NCI-H510A treated with DMSO at 0.1 percent for 48 hours (cell line): Measurements from ENCODE around the gene CAMK2A.

Experiments
- DNase-seq: peaks from one replicate; lab custom pipeline; 2025; lab: John Stamatoyannopoulos, UW

The CAMK2A gene

DNA sequence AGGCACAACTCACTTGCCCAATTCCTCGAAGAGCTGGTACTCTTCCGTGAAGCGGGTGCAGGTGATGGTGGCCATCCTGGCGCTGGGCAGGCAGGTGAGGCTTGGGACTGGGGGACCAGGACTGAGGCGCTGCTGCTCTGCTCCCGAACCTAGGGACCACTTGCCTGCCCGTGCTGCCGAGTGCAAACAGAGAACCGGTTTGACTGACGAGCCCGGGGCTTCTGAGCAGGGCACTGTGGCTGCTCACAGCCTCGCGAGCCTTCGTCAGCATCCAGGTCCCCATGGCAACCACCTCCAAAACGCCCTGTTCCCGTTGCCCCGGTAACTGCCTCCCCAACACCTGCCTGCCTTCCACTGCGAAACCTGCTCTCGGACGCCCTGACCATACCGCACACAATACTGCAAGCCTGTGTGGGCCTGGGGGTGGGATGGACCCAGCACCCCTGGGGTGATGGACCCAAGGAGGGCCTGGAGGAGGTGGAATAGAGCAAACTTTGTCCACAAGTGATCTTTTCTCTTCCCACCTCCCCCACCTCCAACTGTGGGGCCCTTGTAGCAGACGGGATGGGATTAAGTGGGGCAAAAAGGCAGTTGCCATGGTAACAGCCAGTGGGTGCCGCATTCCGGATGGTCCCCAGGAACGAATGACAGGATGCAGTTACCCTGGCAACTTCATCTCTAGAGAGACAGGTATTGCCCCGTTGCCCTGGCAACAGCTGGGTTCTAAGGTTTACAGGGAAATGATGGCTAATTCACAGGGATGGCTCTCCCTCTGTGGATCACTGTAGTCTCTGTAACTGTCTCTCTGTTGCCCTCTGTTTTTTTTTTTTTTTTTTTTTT is at the start of gene CAMK2A:
CAMK2A (minus strand) TSS at position 223 of the 840 bp plus-strand sequence; CDS start at position 75, 148 bp downstream.
- peak; percentile 17 for DNase-seq

DNA sequence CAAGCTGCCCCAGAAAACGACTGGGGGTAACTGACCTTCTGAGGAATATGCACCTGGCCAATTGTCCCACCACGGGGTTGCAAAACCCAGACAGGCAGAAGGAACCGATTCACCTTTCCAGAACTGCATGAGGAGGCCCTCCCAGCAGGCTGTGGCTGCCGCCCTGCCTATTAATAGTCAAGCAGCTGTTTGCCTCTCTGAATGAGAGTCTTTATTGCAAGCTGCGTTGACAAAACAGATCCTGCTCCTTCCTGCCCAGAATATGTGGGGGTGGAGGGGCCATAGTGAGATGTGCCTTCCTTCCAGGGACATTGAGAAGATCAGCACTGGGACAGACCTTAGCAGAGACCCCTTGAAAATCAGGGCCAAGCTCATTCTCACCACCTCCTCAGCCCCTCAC is 49.6 kb upstream of the CAMK2A start:
- no peak for DNase-seq

DNA sequence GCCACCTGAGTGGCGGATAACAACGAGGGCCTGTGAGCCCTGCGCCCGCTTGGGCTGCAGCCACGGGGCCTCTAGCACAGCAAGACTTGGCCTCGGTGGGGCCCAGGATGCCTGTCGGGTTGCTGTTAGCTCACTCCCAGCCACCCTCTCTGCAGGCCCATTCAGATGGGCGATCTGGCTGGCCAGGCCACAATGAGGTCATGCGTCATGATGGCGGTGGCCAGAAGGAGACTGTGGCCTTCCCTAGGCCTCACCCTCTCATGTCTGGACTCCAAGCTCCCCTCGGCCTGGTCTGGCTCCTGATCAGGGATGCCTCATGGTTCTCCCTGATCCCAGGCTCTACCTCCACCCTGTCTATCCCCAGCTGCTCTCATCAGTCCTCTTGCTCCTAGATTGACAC is 49.0 kb upstream of the CAMK2A start:
- no peak for DNase-seq

DNA sequence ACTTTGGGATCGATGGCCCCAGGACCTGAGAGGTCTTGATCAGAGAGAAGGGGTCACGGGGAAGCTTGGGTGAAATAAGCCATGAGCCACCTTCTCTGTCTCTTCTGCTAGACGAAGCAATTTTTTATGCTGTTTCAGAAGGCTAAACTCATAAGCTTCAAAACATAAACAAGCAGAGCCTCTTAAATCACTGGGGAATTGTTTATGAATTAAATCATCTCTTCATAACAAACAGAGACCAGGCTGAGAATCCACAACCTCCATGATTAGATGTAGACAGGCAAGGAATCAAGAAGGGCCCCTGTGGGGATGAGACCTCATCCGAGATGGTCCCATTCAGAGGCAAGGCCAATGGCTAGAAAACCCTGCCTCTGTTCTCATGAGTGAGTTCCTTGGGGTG is 46.2 kb upstream of the CAMK2A start:
- DNase-seq = no peak

DNA sequence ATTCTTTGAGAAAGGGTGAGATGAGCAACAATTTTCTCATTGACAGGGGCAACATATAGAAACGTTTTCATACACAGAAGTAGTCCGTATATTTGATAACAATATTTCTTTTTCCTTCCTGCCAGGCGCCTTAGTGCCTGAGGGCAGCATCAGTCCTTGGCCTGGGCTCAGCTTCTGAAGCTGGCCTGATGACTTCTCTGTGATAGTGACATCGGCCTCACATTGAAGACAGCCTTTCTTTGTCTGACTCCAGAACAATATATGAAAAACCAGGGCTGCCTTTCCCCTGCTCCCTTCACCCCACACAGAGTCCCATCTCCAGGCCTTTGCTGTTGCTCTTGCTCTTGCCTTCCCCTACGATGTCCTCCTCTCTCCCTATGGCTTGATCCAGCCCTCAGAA is 43.8 kb upstream of the CAMK2A start:
- DNase-seq = no peak

DNA sequence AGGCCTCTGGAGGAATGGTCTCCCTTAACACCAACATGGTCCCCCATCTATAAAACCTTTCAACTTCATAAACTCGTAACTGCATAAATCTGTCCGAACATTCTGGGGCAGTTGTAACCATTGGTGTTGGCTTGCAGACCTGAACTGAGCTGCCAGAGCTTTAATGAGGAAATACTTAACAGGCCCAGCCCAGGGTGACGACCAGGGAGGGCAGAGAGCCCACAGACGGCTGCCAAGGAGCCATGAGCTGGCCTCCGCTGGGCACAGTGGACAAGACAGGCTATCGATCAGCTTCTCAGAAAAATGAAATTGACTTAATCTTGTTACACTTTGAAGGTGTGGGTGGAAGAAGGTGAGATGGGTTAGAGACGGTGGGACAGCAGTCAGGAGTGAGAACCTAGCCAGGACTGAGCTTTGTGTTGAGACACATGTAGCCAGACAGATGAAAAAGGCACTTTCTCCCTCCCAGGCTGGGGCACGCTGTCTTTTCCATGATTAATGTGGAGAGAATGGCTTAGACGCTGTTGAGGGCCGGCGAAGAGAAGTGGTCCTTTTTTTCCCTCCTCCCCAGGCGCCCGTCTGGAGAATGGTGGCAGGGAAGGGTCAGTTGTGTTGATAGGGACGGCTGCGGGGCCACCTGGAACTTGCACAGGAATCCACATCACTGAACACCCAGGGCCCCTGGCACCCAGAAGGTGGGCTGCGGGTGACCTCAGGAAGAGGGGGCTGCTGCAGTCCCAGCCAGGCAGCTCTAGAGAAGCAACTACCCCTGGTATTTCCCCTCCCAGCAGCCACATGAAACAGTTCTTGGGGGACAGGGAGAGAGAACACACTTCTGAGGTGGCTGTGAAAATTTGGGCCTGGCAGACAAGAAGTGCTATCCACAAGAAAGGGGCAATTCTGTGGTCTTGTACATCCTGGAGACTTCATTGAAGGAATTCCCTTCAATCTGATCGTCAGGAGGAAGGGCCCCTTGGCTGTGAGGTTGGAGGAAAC is 40.6 kb upstream of the CAMK2A start:
- DNase-seq = no peak

DNA sequence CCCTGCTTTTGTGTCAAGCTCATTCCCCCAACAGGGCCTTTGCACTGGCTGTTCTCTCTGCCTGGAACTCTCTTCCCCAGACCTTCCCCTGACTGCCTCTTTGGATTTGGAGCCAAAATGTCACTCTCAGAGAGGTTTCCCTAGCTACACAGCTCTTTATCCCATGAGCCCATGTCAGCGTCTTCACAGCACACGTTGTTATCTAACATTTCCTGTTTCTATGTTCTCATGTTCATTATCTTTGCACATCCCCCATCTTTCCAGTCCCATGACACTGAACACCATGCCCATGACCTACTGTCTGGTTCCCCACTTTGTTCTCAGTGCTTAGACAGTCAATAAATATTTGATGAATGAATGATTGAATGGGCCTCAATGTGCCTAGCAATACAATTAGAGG is 39.5 kb upstream of the CAMK2A start:
- DNase-seq = no peak

DNA sequence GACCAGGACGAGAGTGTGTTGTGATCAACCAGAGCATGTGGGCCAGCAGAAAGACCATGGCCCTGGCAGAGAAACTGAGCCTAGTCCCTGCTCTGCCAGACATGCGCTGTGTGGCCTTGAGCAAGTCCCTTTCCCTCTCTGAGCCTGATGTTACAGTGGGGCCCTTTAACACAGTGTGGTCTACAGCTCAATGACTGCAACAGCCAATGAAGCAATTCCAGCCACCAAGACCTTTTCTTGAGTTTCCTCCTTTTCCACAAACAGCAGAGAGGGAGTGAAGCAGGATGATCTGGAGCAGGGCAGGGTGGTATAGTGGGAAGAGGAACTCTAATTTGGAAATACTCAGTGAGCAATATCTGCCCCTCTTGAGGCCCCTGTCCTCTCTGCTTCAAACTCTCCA is 38.9 kb upstream of the CAMK2A start:
- no peak for DNase-seq

DNA sequence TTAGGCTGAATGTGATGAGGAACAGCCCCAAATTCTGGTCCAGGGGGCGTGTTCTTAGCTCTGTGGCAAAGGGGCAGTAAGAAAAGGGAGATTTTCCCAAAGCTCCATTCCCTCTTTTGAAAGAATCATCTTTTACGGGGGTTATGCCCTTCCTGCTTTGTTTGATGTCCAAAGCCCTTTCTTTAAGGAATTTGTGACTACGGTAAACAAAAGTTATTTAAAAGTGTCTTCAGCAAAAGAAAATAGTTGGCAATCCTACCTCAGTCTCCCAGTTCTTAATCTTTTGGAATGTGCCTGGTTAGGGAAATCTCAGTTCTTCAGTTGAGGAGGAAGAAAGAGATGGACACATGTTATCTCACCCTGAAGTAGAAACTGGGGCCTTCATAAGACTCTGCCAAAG is 37.6 kb upstream of the CAMK2A start:
- DNase-seq = no peak

DNA sequence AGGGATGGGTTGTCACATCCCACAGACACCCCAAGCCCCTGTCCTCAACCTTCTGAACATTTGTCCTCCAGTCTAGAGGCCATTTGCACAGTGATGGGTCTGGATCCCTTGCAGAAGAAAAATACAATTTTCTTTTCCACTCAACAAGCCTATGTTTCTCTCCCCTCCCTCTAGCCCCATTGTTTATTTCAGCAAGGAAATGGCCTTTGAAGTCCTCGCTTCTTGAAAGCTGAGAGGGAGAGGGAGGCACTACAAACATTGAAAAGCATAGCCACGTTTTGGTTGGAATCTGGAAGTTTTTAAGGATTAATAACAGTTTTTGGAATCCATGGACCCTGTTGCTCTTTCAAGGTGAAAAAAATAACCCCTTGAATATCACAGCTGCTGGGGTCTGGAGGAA is 37.1 kb upstream of the CAMK2A start:
- no peak for DNase-seq

DNA sequence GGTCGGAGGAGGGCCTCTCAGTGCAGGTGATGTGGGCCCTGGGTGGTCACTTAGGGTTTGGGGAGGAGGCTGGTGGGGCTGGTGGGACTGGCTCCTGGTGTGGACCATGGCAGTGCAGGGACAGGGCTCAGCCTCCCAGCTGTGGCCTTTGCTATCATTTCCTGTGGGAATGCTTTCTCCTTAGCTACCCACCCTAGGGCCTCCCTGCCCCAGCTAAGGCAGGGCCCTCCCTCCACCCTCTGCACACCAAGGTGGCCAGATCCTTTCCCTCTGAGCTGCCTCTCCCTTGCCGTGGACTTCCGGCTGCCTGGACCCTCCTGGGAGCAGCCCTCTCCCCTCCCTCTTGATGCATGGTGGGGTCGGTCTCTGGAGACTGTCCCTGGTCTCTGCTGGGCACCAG is 35.9 kb upstream of the CAMK2A start:
- no peak for DNase-seq

DNA sequence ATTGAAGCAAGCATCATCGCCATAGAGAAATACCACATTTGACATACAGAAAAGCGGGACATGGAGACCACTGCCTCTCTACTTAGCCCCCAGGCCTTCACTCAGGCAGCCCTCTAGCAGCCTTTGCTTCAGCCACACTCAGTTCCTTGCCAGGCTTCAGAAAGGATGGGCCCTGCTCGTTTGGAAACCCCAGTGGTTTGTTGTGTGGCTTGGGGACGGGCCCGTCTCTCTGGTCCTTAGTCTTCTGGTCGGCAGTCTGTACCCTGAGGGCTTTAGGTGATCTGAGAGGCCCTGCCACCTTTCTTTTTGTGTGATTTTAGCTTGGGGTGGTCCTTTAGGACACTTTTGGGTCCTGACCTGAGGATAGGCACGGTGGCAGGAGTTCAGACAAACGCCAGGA is 34.2 kb upstream of the CAMK2A start:
- no peak for DNase-seq

DNA sequence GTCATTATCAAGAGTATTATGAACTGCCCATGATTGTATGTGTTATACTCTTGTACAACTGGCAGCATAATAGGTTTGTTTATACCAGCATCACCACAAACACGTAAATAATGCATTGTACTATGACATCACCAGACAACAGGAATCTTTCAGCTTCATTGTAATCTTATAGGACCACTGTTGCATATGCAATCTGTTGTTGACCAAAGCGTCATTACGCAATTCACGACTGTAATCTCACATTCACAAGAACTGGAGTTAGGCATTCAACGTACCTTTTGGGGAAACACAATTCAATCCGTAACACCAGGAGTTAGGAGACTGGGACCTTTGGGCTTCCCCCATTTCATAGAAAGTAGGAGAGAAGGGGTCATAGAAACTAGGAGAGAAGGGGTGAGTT is 33.5 kb upstream of the CAMK2A start:
- DNase-seq = no peak

DNA sequence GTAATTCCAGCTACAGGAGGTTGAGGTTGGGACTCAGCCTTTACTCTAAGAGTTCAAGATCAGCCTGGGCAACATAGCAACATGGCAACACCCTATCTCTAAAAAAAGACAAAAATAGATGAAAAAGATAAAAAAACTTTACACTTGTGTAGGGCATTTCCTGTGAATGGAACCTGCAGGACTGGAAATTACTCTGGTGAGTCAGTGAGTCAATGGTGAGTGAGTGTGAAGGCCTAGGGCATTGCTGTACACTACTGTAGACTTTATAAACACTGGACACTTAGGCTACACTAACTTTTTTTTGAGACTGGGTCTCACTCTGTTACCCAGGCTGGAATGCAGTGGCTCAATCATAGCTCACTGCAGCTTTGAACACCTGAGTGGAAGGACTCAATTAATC is 32.6 kb upstream of the CAMK2A start:
- DNase-seq = no peak

DNA sequence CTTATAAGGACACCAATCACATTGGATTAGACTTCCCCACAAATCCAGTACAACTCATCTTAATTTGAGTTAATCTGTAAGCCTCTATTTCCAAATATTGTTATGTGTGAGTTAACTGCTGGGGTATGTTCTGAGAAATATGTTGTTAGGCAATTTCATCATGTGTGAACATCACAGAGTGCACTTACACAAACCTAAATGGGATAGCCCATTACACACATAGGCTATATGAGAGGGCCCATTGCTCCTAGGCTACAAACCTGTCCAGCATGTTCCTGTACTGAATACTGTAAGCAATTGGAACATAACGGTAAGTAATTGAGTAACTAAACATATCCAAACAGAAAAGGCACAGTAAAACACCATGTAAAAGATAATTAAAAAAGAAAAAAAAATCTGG is 32.2 kb upstream of the CAMK2A start:
- DNase-seq = no peak

DNA sequence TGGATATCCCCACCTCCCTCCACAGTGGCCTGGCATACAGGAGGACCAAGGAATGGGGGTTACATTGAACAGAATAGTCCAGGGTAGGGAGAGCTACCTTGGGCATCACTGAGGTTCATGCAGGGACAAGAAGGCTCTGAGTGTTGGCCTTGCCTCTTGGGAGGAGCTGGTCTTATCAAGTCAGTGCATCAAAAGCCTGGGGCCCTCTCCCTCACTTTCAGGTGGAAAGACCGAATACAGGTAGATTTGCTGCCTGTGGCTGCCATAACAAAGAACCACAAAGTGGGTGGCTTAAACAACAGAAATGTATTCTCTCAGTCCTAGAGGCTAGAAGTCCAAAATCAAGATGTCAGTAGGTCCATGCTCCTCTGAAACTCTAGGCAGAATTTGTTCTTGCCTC is 31.6 kb upstream of the CAMK2A start:
- no peak for DNase-seq

DNA sequence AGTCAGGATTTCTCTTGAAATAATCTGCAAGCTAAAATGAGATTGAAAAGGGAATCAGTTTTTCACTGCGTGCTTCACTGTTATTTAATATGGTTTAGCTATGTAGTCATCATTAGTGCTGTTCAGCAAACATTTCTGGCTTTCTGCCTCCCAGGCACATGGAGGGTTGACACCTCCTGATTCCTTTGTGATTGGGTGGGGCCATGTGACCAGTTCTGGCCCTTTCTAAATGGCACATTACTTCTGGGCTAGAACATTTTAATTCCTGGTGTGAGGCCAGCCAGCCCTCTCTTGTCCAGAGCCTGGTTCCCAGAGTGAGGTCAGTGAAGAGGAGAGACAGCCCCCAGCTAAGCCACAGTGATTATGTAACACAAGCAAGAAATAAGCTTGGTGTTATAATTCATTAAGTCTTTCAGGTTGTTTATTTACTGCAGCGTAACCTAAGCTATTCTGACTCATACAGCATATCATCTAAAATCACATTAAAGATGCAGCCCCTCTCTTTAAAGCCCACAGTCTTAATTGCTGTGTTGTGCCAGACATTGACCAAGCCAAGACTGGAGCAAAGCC is 30.6 kb upstream of the CAMK2A start:
- no peak for DNase-seq

DNA sequence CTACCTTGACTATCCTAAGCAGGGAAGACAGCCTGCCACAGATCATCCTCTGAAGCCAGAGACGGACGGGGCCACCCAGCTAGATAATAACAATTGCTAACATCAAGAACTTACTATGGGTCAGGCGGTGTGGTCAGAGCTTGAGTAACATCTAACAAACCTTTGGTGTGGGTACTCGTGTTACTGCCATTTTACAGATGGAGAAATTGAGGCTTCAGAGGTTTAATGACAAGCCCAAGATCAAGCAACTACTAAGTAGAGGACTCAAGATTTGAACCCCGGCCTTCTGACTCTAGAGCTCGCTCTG is 29.9 kb upstream of the CAMK2A start:
- DNase-seq = no peak

DNA sequence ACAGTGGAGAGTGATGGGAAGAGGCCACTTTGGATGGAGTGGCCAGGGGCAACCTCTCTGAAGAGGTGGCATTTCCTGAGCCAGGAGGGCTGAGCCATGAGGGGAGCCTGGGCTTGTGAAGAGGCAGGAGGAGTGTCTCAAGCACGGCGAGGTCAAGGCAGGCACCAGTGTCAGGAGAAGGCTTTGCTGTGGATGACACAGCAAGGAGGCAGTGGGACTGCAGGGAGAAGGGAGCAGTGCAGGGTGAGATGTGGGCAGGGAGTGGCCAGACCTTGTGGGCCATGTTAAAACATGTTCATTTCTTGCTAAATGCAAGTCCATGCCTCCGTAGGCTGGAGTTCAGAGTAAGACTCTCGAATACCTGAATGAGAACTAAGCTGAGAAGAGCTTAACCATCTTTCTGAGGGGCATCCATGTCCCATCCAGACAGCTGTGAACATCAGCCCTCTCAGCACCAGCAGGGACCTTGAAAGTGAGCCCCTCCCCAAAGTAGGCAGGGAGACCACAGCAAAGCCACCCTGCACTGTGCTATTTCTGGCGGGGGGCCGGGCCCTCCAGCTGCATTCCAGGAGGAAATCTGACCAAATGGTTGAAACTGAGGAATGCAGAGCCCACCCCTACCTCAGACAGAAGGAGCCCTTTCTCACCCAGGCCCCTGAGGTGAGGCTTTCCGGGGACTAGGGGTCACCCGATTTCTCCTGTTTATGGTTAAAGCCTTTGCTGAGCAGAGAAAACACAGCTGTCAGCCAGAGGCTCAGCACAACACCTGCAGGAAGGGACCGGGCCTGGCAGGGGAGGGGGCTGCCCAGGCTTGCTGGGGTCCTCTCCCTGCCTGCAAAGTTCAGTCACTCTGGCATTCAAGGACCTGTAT is 29.3 kb upstream of the CAMK2A start:
- no peak for DNase-seq

DNA sequence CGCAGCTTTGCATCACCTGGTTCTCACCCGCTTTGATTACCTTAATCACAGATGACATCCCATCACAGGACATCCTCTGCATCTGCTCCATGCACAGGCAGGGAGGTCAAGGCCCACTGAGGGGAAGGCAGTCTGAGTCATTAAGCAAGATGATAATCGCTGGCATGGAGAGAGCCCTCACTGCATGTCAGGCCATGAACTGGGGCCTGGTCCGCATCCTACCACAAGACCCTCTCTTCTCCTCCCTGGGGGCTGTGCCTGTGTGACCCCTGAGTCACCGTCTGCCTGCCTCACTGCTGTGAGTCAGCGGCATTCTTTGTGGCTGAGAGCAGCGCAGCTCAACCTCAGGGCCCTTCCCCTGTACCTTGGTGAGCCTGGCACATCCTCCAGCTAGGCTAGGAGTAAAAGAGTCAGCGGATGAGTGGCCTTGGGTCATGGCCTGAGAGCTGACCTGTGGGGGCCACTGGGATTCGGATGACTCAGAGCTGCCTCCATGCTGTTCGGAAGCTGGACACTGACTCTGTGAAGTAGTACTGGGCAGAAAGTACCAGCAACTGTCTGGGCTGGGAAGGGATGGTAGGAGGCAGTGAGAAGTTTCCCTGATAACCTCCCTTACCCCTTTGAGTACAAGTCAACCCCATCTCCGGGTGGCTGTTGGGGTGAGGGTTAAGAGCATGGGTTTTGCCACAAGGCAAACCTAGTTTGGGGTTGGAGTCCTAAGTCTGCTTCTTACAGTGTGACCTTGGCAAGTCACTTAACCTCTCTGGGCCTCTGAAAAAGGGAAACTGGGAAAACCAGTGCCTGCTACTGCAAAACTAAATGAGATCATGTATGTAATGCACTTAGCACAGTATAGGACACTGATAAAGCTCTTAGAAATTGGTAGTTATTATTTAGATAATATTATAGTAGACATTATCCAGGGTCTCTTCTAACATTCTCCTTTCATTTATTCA is 27.8 kb upstream of the CAMK2A start:
- DNase-seq = no peak

DNA sequence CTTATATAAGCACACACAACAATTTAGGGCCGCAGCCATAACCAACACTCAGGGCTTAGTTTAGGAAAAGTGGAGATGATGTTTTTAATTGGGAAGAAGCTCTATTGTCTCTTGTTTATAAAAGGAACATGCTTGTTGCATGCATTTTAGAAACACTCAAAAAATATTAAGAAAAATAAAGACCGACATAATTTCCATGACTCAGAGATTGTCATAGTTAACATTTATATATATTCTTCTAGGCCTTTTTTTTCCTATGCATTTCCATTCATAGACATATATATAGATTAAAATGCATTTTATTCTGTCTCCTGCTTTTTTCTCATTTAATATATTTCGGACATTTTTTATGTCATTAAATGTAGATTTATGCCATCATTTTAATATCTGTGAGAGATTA is 26.7 kb upstream of the CAMK2A start:
- DNase-seq = no peak
